NCI-H1092 treated with DMSO at 0.1 percent for 48 hours (cell line): ENCODE measurements around the gene DGKA.
"Not testable (repeated sequence)": the region's sequence is repeated elsewhere in the genome, so short reads cannot be mapped to it uniquely, and the experiment has no call there.

Experiments
- DNase-seq: peaks from one replicate; lab custom pipeline; 2025; lab: John Stamatoyannopoulos, UW

The DGKA gene

GRCh38 chr12:55930771-55931316 is at the start of gene DGKA:
Gene DGKA (plus strand): TSS chr12:55931162. CDS start chr12:55936504, 5,342 bp downstream.
- peak; percentile 27 for DNase-seq

GRCh38 chr12:55885113-55885512 is 45.8 kb upstream of the DGKA start:
- no peak for DNase-seq

- no peak for DNase-seq
Measured at GRCh38 chr12:55891310-55891709, 39.7 kb upstream of the DGKA start.

- no peak for DNase-seq
Measured at GRCh38 chr12:55893723-55894122, 37.2 kb upstream of the DGKA start.

GRCh38 chr12:55899082-55899481 is 31.9 kb upstream of the DGKA start:
- DNase-seq, result no peak

GRCh38 chr12:55901881-55902490 is 29.0 kb upstream of the DGKA start:
- no peak for DNase-seq

- no peak for DNase-seq
Measured at GRCh38 chr12:55906056-55906455, 24.9 kb upstream of the DGKA start.

GRCh38 chr12:55908726-55909512 is 22.0 kb upstream of the DGKA start:
- no peak for DNase-seq

GRCh38 chr12:55909513-55909884 is 21.5 kb upstream of the DGKA start:
- DNase-seq, result no peak

- DNase-seq, result no peak
Measured at GRCh38 chr12:55912908-55913307, 18.1 kb upstream of the DGKA start.

GRCh38 chr12:55915482-55915859 is 15.5 kb upstream of the DGKA start:
- no peak for DNase-seq

- DNase-seq, result not testable (repeated sequence)
Measured at GRCh38 chr12:55919032-55919431, 11.9 kb upstream of the DGKA start.

- DNase-seq, result no peak
Measured at GRCh38 chr12:55922126-55922525, 8.8 kb upstream of the DGKA start.

GRCh38 chr12:55923648-55924047 is 7.3 kb upstream of the DGKA start:
- not testable (repeated sequence) for DNase-seq

GRCh38 chr12:55925371-55925770 is 5.6 kb upstream of the DGKA start:
- no peak for DNase-seq

- DNase-seq, result no peak
Measured at GRCh38 chr12:55925870-55926737, 4.9 kb upstream of the DGKA start.

GRCh38 chr12:55926738-55927587 is 4.0 kb upstream of the DGKA start:
- peak; percentile 87 for DNase-seq

GRCh38 chr12:55927588-55928502 is 3.1 kb upstream of the DGKA start, which contains the start of gene PYM1:
Gene PYM1 (minus strand): TSS chr12:55927894. CDS start chr12:55927761, 133 bp downstream.
- DNase-seq, result peak; percentile 39

- no peak for DNase-seq
Measured at GRCh38 chr12:55929306-55929791, 1.6 kb upstream of the DGKA start.

GRCh38 chr12:55931317-55931779 is 386 bp downstream of the DGKA start:
- no peak for DNase-seq
